ENCODE data around the gene CLPTM1. TPM values are rescaled to one million over a fixed set of nuclear protein-coding genes. Genes with fewer than 3 reads are reported as not detected.

Gene CLPTM1
- total RNA-seq, 1 experiment from 2014 or later = 102 TPM

DNA sequence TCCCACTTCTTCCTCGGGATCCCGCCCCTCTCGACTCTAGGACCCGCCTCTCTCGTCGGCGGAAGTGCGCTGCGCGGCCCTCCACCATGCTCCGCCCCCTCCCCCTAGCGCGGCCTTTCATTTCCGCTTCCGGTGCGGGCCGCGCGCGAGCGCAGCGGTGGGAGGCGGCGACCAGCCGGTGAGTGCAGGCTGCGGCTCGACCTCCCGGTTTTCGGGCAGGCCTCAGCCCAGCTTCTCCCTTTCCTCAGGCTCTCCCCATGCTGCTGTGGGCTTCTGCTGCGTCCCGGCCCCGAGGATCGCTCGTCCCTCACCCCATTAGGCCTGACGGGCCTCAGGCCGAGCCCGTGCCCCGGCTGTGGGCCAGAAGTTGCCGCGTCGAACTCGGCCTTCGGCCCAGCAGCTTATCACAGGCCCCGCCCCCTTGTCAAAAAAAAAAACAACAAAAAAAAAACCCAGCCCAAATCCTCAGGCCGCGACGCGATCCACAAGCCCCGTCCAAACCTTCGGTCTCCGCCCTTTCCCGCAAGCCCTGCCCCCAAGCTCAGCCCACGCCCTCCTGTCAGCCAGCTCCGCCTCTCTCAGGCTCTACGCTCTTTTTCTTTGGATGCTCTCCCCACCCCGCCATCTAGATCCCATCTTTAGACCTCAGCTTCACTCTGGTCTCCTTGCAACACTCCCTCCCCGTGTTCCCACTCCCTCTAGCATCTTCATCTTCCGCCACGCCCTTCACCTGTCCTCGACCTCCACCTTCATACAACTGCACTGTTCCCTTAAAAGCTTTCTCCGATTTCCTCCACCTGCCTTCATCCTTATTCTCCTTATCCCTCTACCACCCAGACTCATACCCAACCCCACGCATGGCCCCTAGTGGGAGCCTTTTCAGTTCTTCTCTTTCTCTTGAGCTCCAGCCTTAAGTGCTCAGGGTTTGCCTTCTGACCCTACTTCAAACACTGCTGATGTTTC is 84.0 kb downstream of the CLPTM1 start, which contains the start of gene CLASRP:
CLASRP (plus strand) TSS at position 115 of the 963 bp plus-strand sequence. CDS start 1,168 bp downstream, outside the sequence.
- H3K36me3 ChIP-seq (ENCODE audit: control insufficient read depth in 1 of 2, insufficient read depth in 2 of 2, low read length in 2 of 2) = peaks cover 21 to 23% of the 10 kb centered on the region in 2 experiments
- no peak for TF ChIP-seq ZNF274 (IDR thresholded peaks at IDR 0.05; ENCODE audit: low read depth, low read length)
- TF ChIP-seq, protein P1, sequence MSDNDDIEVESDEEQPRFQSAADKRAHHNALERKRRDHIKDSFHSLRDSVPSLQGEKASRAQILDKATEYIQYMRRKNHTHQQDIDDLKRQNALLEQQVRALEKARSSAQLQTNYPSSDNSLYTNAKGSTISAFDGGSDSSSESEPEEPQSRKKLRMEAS (IDR thresholded peaks at IDR 0.05) = peak; percentile 68
- TF ChIP-seq, protein P2, sequence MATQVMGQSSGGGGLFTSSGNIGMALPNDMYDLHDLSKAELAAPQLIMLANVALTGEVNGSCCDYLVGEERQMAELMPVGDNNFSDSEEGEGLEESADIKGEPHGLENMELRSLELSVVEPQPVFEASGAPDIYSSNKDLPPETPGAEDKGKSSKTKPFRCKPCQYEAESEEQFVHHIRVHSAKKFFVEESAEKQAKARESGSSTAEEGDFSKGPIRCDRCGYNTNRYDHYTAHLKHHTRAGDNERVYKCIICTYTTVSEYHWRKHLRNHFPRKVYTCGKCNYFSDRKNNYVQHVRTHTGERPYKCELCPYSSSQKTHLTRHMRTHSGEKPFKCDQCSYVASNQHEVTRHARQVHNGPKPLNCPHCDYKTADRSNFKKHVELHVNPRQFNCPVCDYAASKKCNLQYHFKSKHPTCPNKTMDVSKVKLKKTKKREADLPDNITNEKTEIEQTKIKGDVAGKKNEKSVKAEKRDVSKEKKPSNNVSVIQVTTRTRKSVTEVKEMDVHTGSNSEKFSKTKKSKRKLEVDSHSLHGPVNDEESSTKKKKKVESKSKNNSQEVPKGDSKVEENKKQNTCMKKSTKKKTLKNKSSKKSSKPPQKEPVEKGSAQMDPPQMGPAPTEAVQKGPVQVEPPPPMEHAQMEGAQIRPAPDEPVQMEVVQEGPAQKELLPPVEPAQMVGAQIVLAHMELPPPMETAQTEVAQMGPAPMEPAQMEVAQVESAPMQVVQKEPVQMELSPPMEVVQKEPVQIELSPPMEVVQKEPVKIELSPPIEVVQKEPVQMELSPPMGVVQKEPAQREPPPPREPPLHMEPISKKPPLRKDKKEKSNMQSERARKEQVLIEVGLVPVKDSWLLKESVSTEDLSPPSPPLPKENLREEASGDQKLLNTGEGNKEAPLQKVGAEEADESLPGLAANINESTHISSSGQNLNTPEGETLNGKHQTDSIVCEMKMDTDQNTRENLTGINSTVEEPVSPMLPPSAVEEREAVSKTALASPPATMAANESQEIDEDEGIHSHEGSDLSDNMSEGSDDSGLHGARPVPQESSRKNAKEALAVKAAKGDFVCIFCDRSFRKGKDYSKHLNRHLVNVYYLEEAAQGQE (IDR thresholded peaks at IDR 0.05; ENCODE audit: low read depth) = no peak
- peak; percentile 47 for TF ChIP-seq YY1 (IDR thresholded peaks at IDR 0.05; ENCODE audit: extremely low read depth, insufficient replicate concordance, low read depth, low read length)
- TF ChIP-seq JUND (IDR thresholded peaks at IDR 0.05) = no peak
- TF ChIP-seq RAD21 (IDR thresholded peaks at IDR 0.05; ENCODE audit: low read depth) = no peak
- TF ChIP-seq POLR2AphosphoS5 (IDR thresholded peaks at IDR 0.05; ENCODE audit: low read depth, low read length) = peak; percentile 85
- TF ChIP-seq ZFX (IDR thresholded peaks at IDR 0.05) = peak; percentile 94
- peak; percentile 53 for TF ChIP-seq SP1 (IDR thresholded peaks at IDR 0.05; ENCODE audit: low read depth)
- no peak for TF ChIP-seq TCF7L2 (IDR thresholded peaks at IDR 0.05; ENCODE audit: borderline replicate concordance, extremely low read depth, insufficient read depth, insufficient read length)
- TF ChIP-seq EZH2 (IDR thresholded peaks at IDR 0.05) = no peak
- TF ChIP-seq EGR1 (IDR thresholded peaks at IDR 0.05; ENCODE audit: low read depth) = peak; percentile 65
- peak; percentile 77 for TF ChIP-seq POLR2A (IDR thresholded peaks at IDR 0.05; ENCODE audit: borderline replicate concordance, extremely low read depth, insufficient read depth, insufficient read length)
- DNase-seq (ENCODE audit: low read depth, low spot score) (peak; percentile 71), ATAC-seq (peak; percentile 96)
- BruUV-seq (replicated peaks) = no TSS peak
- H2AFZ ChIP-seq (ENCODE audit: low read depth, low read length, poor library complexity, severe bottlenecking) = no peak within 1 kb of the TSS
- no peaks in the 10 kb centered on the region for H3K27me3 ChIP-seq (ENCODE audit: insufficient read depth, low read length)
- intact Hi-C loops (cut with micrococcal nuclease) = no loop called here
- H4K20me1 ChIP-seq (ENCODE audit: insufficient read depth) = peaks cover 15% of the 10 kb centered on the region; the same call in 1 of the 2 replicates
- H3K4me2 ChIP-seq (ENCODE audit: low read length) = peak within 1 kb of the TSS; percentile 94
- CTCF ChIA-PET = interaction anchor here (1.9 kb wide), 1 partner anchor 20 kb away, joined by 18 read pairs; no protein-coding TSS in a partner anchor
- H3K9me3 ChIP-seq (ENCODE audit: control insufficient read depth in 1 of 2, insufficient read depth in 1 of 2, low read depth in 1 of 2, low read length in 2 of 2) = no peaks in the 10 kb centered on the region
- peak within 1 kb of the TSS; percentile 89 for H3K27ac ChIP-seq (ENCODE audit: low read depth, low read length)
- POLR2A ChIA-PET = interaction anchor here (0.8 to 1.6 kb wide), 7 partner anchors 10 to 149 kb away, joined by 3 to 6 read pairs (median 3); no protein-coding TSS in a partner anchor
- H3K9ac ChIP-seq (ENCODE audit: low read length) = peak within 1 kb of the TSS; percentile 90
- H3K79me2 ChIP-seq (ENCODE audit: insufficient read depth, low read length) = peaks cover 51% of the 10 kb centered on the region
- RAD21 ChIA-PET (ENCODE audit: low non-redundant PET in 1 of 2, low total read pairs in 2 of 2, uncharacterized antibody in 2 of 2, unreplicated experiment in 2 of 2) = interaction anchor here (0.6 to 0.7 kb wide), 3 partner anchors 10 to 53 kb away, joined by 3 read pairs; no protein-coding TSS in a partner anchor
- H3K4me3 ChIP-seq (replicated peaks in 1 of 2; ENCODE audit: low read depth in 1 of 2, low read length in 2 of 2) = peak within 1 kb of the TSS; percentile 94 to 95
- peaks cover 7 to 9% of the 10 kb centered on the region in 2 experiments for H3K4me1 ChIP-seq (ENCODE audit: control insufficient read depth in 1 of 2, insufficient read depth in 2 of 2, low read length in 2 of 2)
- no peaks in the 10 kb centered on the region for H3K9me2 ChIP-seq (ENCODE audit: insufficient read depth)
